ENCODE results near the gene CMAS.
A peak's percentile ranks its signal among the peaks of the same experiment; 100 is the strongest.

- TF ChIP-seq, protein P1, sequence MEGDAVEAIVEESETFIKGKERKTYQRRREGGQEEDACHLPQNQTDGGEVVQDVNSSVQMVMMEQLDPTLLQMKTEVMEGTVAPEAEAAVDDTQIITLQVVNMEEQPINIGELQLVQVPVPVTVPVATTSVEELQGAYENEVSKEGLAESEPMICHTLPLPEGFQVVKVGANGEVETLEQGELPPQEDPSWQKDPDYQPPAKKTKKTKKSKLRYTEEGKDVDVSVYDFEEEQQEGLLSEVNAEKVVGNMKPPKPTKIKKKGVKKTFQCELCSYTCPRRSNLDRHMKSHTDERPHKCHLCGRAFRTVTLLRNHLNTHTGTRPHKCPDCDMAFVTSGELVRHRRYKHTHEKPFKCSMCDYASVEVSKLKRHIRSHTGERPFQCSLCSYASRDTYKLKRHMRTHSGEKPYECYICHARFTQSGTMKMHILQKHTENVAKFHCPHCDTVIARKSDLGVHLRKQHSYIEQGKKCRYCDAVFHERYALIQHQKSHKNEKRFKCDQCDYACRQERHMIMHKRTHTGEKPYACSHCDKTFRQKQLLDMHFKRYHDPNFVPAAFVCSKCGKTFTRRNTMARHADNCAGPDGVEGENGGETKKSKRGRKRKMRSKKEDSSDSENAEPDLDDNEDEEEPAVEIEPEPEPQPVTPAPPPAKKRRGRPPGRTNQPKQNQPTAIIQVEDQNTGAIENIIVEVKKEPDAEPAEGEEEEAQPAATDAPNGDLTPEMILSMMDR (IDR thresholded peaks at IDR 0.05) = no peak
- peak in 1 of 2 donors; percentile 51 for TF ChIP-seq POLR2A (IDR thresholded peaks at IDR 0.05)
Observed at GRCh38 chr12:22046968-22047390, 961 bp downstream of the CMAS start.
